NOMO-1 (cell line): ENCODE results near the gene ALDH1L1.

Source experiments
- DNase-seq, 2 experiments: peaks; one replicate each; lab custom pipeline; 2025; ENCODE audit not compliant: unreplicated experiment in 2 of 2; lab: John Stamatoyannopoulos, UW

Gene ALDH1L1

GRCh38 chr3:126155819-126156218 lies 24.6 kb downstream of the ALDH1L1 start:
- DNase-seq: no peak

DNA sequence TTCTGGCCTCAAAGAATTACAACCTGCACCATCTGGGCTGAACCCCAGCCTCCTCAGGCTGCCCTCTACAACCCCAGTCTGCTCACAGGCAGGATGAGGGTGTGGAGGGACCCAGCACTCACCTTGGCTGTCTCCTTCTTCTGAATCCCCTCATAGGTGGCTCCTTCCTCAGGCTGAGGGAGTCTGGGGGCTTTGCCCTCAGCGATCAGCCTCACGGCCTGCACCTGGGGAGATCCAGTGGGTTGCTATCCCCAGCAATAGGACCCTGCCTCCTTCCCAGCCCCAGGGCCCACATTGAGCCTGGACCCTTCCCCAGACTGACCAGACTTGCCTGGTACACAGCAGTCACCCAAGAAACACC lies 25.1 kb downstream of the ALDH1L1 start:
- no peak for DNase-seq

DNA sequence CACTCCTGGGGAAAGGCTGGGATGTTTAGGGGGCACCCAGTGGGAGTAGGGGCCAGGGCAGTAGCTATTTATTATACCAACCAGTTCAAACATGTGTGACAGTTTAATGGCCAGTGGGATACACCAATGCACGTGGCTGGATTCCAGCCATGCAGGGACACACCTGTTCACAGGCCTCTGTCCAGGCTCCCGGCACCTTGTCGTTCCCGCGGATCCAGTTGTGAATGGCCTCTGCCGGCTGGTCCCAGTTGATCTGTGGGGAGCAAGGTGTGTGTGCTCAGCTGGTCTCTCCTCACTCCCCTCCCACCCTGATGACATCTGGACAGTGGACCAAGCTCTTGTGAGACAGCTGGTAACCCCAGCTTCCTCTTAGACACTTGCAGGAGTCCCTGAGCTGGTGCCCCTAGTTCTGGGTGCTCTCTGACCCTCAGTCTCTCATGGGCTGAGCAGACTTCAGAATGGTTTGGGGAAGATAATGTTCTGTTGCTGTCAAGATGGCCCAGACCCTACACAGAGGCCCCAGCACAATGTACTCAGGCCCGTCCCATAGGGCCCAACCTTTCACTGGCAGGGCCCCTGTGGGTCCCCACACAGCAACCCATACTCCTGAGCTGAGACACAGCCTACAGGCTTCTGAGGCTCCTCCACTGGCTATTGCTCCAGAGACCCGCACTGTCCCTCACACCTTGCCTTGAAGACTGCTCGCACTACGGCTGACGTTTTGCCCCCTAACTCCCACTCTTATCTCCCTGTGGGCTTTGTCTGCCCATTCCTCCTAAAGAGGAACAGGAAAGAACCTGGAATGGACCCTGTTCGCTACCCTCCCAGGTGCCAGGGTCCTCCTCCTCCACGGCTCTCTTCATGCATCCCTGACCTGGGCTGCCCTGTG lies 25.8 kb downstream of the ALDH1L1 start:
- no peak for DNase-seq

- no peak for DNase-seq
These were observed 26.6 kb downstream of the ALDH1L1 start for GRCh38 chr3:126153695-126154360.

GRCh38 chr3:126152901-126153694 lies 27.3 kb downstream of the ALDH1L1 start:
- no peak for DNase-seq

DNA sequence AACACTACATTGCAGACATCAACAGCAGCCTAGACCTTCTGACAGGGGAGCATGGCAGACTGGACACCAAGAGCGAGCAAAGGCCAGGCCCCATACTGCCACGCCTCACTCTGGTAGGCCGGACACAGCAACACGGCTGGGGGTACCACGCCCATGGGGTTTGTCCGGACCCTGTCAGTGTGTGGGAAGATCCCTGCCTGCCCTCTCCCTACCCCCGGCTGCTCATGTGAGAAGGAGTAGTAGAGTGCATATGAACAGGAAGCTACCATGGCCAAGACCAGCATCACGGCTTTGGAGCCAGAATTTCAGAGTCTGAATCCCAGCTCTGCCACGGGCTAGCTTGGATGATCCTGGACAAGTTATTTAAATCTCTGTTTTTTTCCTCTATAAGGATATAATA lies 27.9 kb downstream of the ALDH1L1 start:
- no peak for DNase-seq

GRCh38 chr3:126151562-126152302 lies 28.7 kb downstream of the ALDH1L1 start:
- no peak for DNase-seq

DNA sequence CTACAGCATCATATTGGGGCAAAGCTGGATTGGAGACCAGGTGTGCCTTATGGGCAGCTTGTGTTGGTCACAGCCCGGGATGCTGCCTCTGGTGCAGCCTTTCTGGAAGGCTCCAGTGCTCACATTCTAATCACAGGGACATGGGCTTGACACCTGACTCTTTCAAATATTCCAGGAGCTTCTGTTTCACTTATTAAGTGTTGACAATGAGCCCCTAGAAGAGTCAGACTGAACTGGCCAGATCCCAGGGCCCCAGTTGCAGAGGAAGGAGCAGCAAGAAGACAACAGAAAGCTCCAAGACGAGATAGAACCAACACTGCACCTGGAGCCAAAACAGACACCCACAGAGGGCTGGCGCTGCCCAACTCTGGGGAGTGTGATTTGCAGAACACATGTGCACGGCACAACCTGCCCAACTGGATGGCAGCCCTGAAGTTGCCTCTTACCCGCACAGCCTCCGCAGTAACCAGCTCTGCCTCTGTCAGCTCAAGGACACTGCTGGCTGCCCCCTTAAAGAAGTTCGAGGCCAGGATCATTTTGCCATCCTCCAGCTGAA lies 30.3 kb downstream of the ALDH1L1 start:
- no peak for DNase-seq

- no peak for DNase-seq
These were observed 31.0 kb downstream of the ALDH1L1 start for GRCh38 chr3:126149256-126149902.

DNA sequence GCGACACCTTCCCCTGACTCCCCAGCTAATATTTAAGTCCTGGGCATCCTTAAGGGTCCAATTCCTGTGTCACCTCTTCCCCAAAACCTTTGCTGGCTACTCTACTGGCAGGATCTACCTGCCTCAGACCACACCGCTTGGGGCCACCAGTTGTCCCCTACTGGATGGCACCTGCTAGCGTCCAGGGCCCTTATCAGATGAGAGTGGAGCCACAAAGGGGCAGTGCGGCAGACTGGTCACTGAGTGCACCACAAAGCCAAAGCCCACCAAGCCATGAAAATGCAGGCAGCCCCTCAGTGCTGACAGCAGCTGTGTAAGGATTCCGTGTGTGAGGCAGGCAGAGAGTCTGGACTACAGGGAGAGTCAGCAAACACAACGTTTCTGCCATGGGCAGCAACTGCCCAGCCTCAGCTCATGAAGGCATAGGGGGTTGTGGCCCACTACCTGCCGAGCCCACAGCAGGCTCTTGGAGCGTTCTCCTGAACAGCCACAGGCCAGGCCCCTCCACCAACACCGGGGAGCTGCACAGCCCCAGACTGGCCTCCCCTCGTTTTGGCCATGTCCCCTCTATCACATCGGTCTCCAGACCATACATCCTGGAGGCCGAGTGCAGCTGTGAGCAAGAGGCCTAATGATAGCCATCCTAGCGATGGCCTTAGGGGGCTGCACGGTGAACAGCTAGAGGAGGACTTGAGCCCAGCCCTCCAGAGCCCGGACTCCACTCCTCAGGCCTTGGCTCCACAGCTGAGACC lies 32.3 kb downstream of the ALDH1L1 start:
- no peak for DNase-seq

DNA sequence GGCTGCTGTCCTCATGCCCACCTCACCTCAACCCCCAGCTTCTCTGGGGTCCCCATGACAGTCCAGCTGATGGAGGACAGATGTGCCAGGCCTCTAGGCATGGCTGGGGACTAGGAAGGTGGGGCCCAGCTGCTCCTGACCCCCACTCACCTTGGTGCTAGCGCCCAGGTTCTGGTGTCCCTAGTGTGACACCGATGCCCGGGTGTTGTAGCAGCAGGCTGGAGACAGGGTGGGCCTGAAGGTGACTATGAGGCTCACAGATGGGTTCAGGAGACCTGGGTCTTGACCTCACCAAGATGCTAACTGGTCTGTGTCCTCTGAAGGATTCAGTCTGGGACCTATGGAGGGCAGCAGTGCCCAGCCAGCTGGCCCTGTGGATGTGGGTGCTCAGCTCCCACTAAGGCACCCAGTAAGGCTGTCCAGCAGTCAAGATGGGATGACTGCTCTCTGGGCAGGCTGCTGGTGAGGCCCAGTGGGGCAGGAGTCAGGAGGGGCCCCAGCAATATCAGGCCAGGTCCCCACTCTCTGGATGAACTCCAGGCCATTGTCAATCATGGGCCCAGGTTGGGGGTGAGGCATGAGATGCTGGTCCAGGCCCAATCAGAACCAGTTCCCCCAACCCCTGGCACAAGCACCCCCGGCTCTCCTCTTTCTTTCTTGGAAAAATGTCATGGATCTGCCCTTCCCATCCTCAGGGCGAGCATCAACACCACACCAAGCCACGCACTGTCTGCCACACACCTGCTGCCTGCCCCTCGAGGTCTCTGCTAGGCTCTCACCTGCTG lies 33.0 kb downstream of the ALDH1L1 start:
- no peak for DNase-seq

- DNase-seq: no peak
These were observed 33.8 kb downstream of the ALDH1L1 start for GRCh38 chr3:126146525-126147146.

GRCh38 chr3:126146034-126146433 lies 34.4 kb downstream of the ALDH1L1 start:
- no peak for DNase-seq

GRCh38 chr3:126142652-126143051 lies 37.7 kb downstream of the ALDH1L1 start:
- DNase-seq: no peak

DNA sequence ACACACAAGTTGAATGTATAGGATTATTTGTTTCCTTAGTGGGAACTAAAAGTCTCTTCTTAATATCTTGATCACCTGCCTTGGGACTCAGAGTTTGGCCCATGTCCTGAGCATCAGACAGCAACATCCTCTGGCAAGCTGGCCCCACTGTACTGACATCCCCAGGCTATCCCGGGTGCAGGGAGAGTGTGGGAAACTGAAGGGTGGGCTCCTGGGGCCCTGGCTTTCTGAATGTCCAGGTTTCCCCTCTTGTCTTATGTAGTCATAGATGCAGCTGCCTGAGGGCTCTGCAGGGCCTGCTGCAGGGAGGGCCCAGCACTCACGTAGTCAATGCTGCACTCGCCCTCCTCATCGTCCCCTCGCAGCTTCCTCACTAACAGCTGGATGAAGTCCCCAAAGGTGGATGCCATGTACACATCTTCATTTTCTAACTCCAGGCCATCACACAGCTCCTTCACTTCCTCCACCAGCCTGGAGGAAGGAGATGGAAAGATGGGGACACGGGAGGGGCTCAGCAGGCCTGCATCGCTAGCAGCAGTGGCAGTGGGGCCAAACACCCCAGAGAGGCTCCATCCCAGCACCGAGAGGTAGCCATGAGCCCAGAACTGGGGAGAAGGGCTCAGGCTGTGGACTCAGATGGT lies 42.8 kb downstream of the ALDH1L1 start:
- DNase-seq: no peak

DNA sequence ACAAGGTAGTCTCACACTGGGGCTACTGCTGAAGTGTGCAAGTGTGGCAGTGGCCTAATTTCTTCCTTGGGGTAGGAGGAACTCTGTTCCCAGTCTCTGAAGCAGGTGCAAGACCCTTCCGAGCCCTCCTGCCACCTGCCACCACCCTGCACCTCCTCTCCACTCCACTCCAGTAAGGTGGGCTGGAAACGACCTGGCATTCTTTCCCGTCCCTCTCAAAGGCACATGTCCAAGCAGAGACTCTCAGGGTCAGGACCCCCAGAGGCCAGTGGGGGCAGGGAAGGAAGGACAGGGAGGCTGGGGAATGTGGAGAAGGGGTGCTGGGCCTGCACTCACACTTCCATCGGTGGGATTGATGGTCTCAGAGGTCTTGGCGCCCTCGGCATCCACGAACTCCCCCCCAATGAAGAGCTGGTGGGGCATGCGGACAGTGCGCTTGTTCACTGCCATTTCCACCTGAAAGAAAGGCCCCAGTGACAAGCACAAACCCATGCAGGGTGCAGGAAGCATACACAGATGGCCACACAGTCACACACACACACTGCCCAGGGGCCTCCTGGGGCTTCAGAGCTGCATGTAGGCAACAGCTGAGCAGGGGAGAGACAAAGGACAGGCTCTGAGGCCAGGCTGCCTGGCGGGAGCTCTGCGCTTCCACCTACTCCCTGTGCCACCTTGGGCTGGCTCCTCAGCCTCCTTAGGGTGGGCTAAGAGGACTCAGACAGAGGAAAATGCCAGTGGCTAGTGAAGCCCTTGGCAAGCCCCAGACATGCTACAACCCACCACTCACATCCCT lies 43.8 kb downstream of the ALDH1L1 start:
- no peak for DNase-seq
